Sigmoid colon (tissue), 7 donors: Measurements from ENCODE around the gene LYPD6B. TPM values are rescaled to one million over a fixed set of nuclear protein-coding genes. Genes with fewer than 3 reads are reported as not detected.

Experiments
- DNase-seq: peaks from one replicate; pipeline ENCODE4 v3.0.0-alpha.2; 2019
- H3K27ac ChIP-seq, 4 donors: fragments of 200-600 bp; sonication (generic); one replicate each; pipeline ENCODE4 v1.5.1; 2016 to 2019; ENCODE audit warnings: mild to moderate bottlenecking in 1 of 4
- H3K27me3 ChIP-seq, 3 donors: fragments of 200-600 bp; sonication (generic); one replicate each; pipeline ENCODE4 v1.5.1; 2019; ENCODE audit warnings: mild to moderate bottlenecking in 1 of 3
- H3K36me3 ChIP-seq, 4 donors: fragments of 200-600 bp; sonication (generic); one replicate each; pipeline ENCODE4 v1.5.1; 2016 to 2019
- H3K4me1 ChIP-seq, 4 donors: fragments of 200-600 bp; sonication (generic); one replicate each; pipeline ENCODE4 v1.5.1; 2017 to 2019
- H3K4me3 ChIP-seq, 4 donors: fragments of 200-600 bp; sonication (generic); one replicate each; pipeline ENCODE4 v1.5.1; 2017 to 2019; ENCODE audit warnings: mild to moderate bottlenecking in 2 of 4, moderate library complexity in 1 of 4
- H3K9me3 ChIP-seq, 4 donors: fragments of 200-600 bp in 3 of 4; sonication (generic) in 3 of 4; one replicate each; pipeline versions ENCODE4 v1.5.1 to v1.6.1; 2013 to 2019
- CTCF ChIP-seq, 4 experiments: fragments of 450-650 bp in 3 of 4; fragments of 200-600 bp in 1 of 4; IDR thresholded peaks; one replicate each; pipeline ENCODE4 v1.5.1; 2016 to 2019; ENCODE audit warnings: antibody characterized with exemption in 4 of 4, mild to moderate bottlenecking in 3 of 4, moderate library complexity in 2 of 4
- EP300 ChIP-seq, 4 donors: sonication (generic); formaldehyde crosslinking; IDR thresholded peaks; one replicate each; pipeline ENCODE4 v1.6.1; 2017; ENCODE audit warnings: antibody characterized with exemption in 4 of 4
- POLR2A ChIP-seq, 2 donors: fragments of 450-650 bp; IDR thresholded peaks; one replicate each; pipeline ENCODE4 v1.6.1; 2016; ENCODE audit warnings: antibody characterized with exemption in 2 of 2, mild to moderate bottlenecking in 2 of 2, moderate library complexity in 2 of 2
- POLR2AphosphoS5 ChIP-seq, 4 donors: sonication (generic); formaldehyde crosslinking; IDR thresholded peaks; one replicate each; pipeline ENCODE4 v1.6.1; 2017; ENCODE audit warnings: antibody characterized with exemption in 4 of 4
- WGBS, 2 donors: extraction: QIAGEN DNeasy Blood & Tissue Kit; methylation state at CpG; one replicate each; pipeline ENCODE4 v1.1.7; 2013; 5-methylcytosine and 5-hydroxymethylcytosine counted together
- intact Hi-C: fragments of 100-400 bp; cut with DNase I; formaldehyde crosslinking; loops from one replicate; pipeline ENCODE4 v1.15.1; 2023
- polyA plus RNA-seq, 3 donors: library from polyadenylated mRNA; stranded (reverse); fragments of 200-250 nt; gene quantifications; one replicate each; pipeline ENCODE4 v1.2.3, GENCODE V29; 2013
- total RNA-seq, 4 donors: library from RNA; depleted of rRNA; stranded (reverse); fragments of >200 nt; gene quantifications; one replicate each; pipeline ENCODE4 v1.1.0, GENCODE V29; 2016
- donor health status: healthy with polysubstance abuse.
- donor health status: Bipolar disorder and iron deficiency.
- donor health status: healthy.

LYPD6B gene
- total and polyA plus RNA-seq, 7 donors = 0.66 to 2.1 (median 1.5) TPM; not detected in 3

- Histone ChIP-seq H3K9me3 (no peaks in the 10 kb centered on the region), H3K4me3 (no peak overlapping the region), H3K27ac (no peak overlapping the region), H3K27me3 (no peaks in the 10 kb centered on the region), H3K4me1 (no peaks in the 10 kb centered on the region), H3K36me3 (no peaks in the 10 kb centered on the region)
- TF ChIP-seq POLR2AphosphoS5 (IDR thresholded peaks at IDR 0.05) (no peak), POLR2A (IDR thresholded peaks at IDR 0.05) (no peak), EP300 (IDR thresholded peaks at IDR 0.05) (no peak), CTCF (IDR thresholded peaks at IDR 0.05) (no peak)
- DNase-seq = no peak
- intact Hi-C loops = no loop called here
- 91 to 93% methylated on average over 7 of the region's 7 CpGs for WGBS, 2 donors
Measured at GRCh38 chr2:149008381-149008780, 30.1 kb upstream of the LYPD6B start.

GRCh38 chr2:149009576-149010461 is 28.7 kb upstream of the LYPD6B start:
- H3K27me3 ChIP-seq = no peaks in the 10 kb centered on the region
- H3K4me1 ChIP-seq = no peaks in the 10 kb centered on the region
- DNase-seq = no peak
- H3K27ac ChIP-seq = no peak overlapping the region
- WGBS, 2 donors = 92 to 96% methylated on average over 31 of the region's 31 CpGs
- intact Hi-C loops = no loop called here
- H3K4me3 ChIP-seq = no peak overlapping the region
- no peak for TF ChIP-seq CTCF (IDR thresholded peaks at IDR 0.05)
- no peak for TF ChIP-seq POLR2AphosphoS5 (IDR thresholded peaks at IDR 0.05)
- TF ChIP-seq POLR2A (IDR thresholded peaks at IDR 0.05) = no peak
- no peak for TF ChIP-seq EP300 (IDR thresholded peaks at IDR 0.05)
- no peaks in the 10 kb centered on the region for H3K36me3 ChIP-seq
- no peaks in the 10 kb centered on the region for H3K9me3 ChIP-seq

- WGBS, 2 donors = 93 to 95% methylated on average over 9 of the region's 9 CpGs
- DNase-seq = no peak
- intact Hi-C loops = no loop called here
- H3K27me3 ChIP-seq = no peaks in the 10 kb centered on the region
- TF ChIP-seq POLR2A (IDR thresholded peaks at IDR 0.05) (no peak), POLR2AphosphoS5 (IDR thresholded peaks at IDR 0.05) (no peak), CTCF (IDR thresholded peaks at IDR 0.05) (no peak), EP300 (IDR thresholded peaks at IDR 0.05) (no peak)
- no peaks in the 10 kb centered on the region for H3K9me3 ChIP-seq
- no peak overlapping the region for H3K27ac ChIP-seq
- no peak overlapping the region for H3K4me3 ChIP-seq
- no peaks in the 10 kb centered on the region for H3K36me3 ChIP-seq
- H3K4me1 ChIP-seq = peaks cover 0 to 4% (median 2%) of the 10 kb centered on the region in 4 donors
Measured at GRCh38 chr2:149012545-149012944, 26.0 kb upstream of the LYPD6B start.

- DNase-seq = no peak
- TF ChIP-seq EP300 (IDR thresholded peaks at IDR 0.05) (no peak), POLR2AphosphoS5 (IDR thresholded peaks at IDR 0.05) (no peak), CTCF (IDR thresholded peaks at IDR 0.05) (no peak), POLR2A (IDR thresholded peaks at IDR 0.05) (no peak)
- intact Hi-C loops = no loop called here
- 95 to 96% methylated on average over 1 of the region's 1 CpG for WGBS, 2 donors
- Histone ChIP-seq H3K4me3 (no peak overlapping the region), H3K36me3 (no peaks in the 10 kb centered on the region), H3K27me3 (no peaks in the 10 kb centered on the region), H3K27ac (no peak overlapping the region), H3K4me1 (peaks cover 0 to 5% (median 2%) of the 10 kb centered on the region in 4 donors), H3K9me3 (no peaks in the 10 kb centered on the region)
Measured at GRCh38 chr2:149015501-149015900, 23.0 kb upstream of the LYPD6B start.
